GM12878 (cell line): ENCODE measurements around the gene RRN3. TPM values are rescaled to one million over a fixed set of nuclear protein-coding genes. Genes with fewer than 3 reads are reported as not detected.
"Not testable (repeated sequence)": the region's sequence is repeated elsewhere in the genome, so short reads cannot be mapped to it uniquely, and the experiment has no call there.

ENCODE experiments used
- ATAC-seq: fragments of 200-7000 bp; cut with Tn5 transposase; 3 replicates; pipeline ENCODE4 v1.9.1; 2020; ENCODE audit warnings: mild to moderate bottlenecking, moderate library complexity
- BruUV-seq: library from RNA; stranded (reverse); fragments of 400-500 nt; replicated peaks from 2 replicates; lab custom pipeline; 2021; lab: Mats Ljungman, UMichigan
- CTCF ChIA-PET: fragments of 300-600 bp; sonication (Branson Sonifier 250); formaldehyde crosslinking; extraction: SDS; loops from one replicate; lab custom pipeline; 2021; ENCODE audit warnings: inconsistent platforms; lab: Yijun Ruan, JAX
- POLR2A ChIA-PET: fragments of 350-600 bp; formaldehyde crosslinking; extraction: SDS; loops from one replicate; lab custom pipeline; 2021; ENCODE audit warnings: inconsistent platforms; lab: Charles Lee
- RAD21 ChIA-PET: fragments of 300-600 bp; sonication (Branson Sonifier 250); formaldehyde crosslinking; loops from one replicate; lab custom pipeline; 2023; ENCODE audit warnings: antibody characterized with exemption; ENCODE audit not compliant: unreplicated experiment; lab: Charles Lee
- SMC1A ChIA-PET: fragments of 300-600 bp; sonication (Branson Sonifier 250); formaldehyde crosslinking; loops from one replicate; lab custom pipeline; 2023; ENCODE audit not compliant: unreplicated experiment, uncharacterized antibody; lab: Charles Lee
- DNase-seq: peaks from one replicate; pipeline ENCODE4 v3.0.0-alpha.2; 2011; ENCODE audit warnings: low read depth, low spot score
- FAIRE-seq: peaks from 3 replicates; lab custom pipeline; 2011; peaks lifted over from hg19 to GRCh38; lab: Jason Lieb, UNC
- H2AFZ ChIP-seq: 2 replicates; pipeline ENCODE4 v1.6.0; 2011; ENCODE audit warnings: low read depth, low read length, control low read depth; ENCODE audit not compliant: control insufficient read depth
- H3K27ac ChIP-seq: 2 replicates; pipeline ENCODE4 v1.5.1; 2011; ENCODE audit warnings: control low read depth; ENCODE audit not compliant: control insufficient read depth, insufficient read depth
- H3K27me3 ChIP-seq, 2 experiments: replicated peaks in 1 of 2; 2 replicates each; pipeline versions ENCODE4 v1.6.0 to v1.6.1; 2011; ENCODE audit warnings: low read length in 1 of 2; ENCODE audit not compliant: control insufficient read depth in 2 of 2, insufficient read depth in 2 of 2
- H3K36me3 ChIP-seq, 2 experiments: 2 replicates each; pipeline ENCODE4 v1.5.1; 2011; ENCODE audit warnings: low read length in 1 of 2; ENCODE audit not compliant: control insufficient read depth in 2 of 2, insufficient read depth in 2 of 2
- H3K4me1 ChIP-seq: 2 replicates; pipeline ENCODE4 v1.6.1; 2011; ENCODE audit warnings: mild to moderate bottlenecking, low read length, moderate library complexity, mixed read lengths; ENCODE audit not compliant: control insufficient read depth, insufficient read depth
- H3K4me2 ChIP-seq: 2 replicates; pipeline ENCODE4 v1.6.0; 2011; ENCODE audit warnings: control low read depth; ENCODE audit not compliant: control insufficient read depth, insufficient read depth
- H3K4me3 ChIP-seq: fragments of 200-600 bp; sonication (generic); 2 replicates; pipeline ENCODE4 v1.5.1; 2016
- H3K79me2 ChIP-seq: 2 replicates; pipeline ENCODE4 v1.6.0; 2011; ENCODE audit warnings: low read length; ENCODE audit not compliant: control insufficient read depth, insufficient read depth
- H3K9ac ChIP-seq: 2 replicates; pipeline ENCODE4 v1.8.0; 2011; ENCODE audit warnings: low read length, control low read depth, mixed read lengths; ENCODE audit not compliant: control insufficient read depth, insufficient read depth
- H3K9me3 ChIP-seq: replicated peaks from 3 replicates; pipeline ENCODE4 v1.5.1; 2011; ENCODE audit warnings: mild to moderate bottlenecking, low read length; ENCODE audit not compliant: control insufficient read depth, insufficient read depth
- H4K20me1 ChIP-seq: 2 replicates; pipeline ENCODE4 v1.6.0; 2011; ENCODE audit not compliant: control insufficient read depth, insufficient read depth
- WGBS: methylation state at CpG from one replicate; pipeline ENCODE4 v1.1.6; 2016; ENCODE audit warnings: low lambda C conversion rate; ENCODE audit not compliant: insufficient replicate concordance, insufficient coverage; ENCODE audit errors: missing lambda C conversion rate; 5-methylcytosine and 5-hydroxymethylcytosine counted together
- in situ Hi-C: fragments of 300-500 bp; cut with MboI; formaldehyde crosslinking; loops from 9 replicates; pipeline ENCODE4 v1.14.3; 2018; ENCODE audit warnings: mixed read lengths
- intact Hi-C: fragments of 100-400 bp; cut with micrococcal nuclease; formaldehyde crosslinking; loops from one replicate; pipeline ENCODE4 v1.14.2; 2022; ENCODE audit not compliant: unreplicated experiment
- polyA plus RNA-seq, 11 experiments: library from polyadenylated mRNA; depleted of rRNA in 4 of 11; unstranded in 6 of 11; stranded (reverse) in 5 of 11; fragments of >200 nt; fragmentation: Nextera tagmentation in 4 of 11; fragmentation: Illumina TruSeq in 1 of 11; extraction: Ambion mirVana in 4 of 11; extraction: Trizol in 1 of 11; gene quantifications; 1 replicate in 1 of 11; 2 replicates in 10 of 11; pipeline versions ENCODE4 v1.2.1 to v1.2.3, GENCODE V29; 2011 to 2016; ENCODE audit warnings: inconsistent platforms in 2 of 11, missing spikeins in 2 of 11, low read depth in 1 of 11
- total RNA-seq, 4 experiments: library from RNA; depleted of rRNA in 3 of 4; stranded (reverse); fragments of >200 nt in 3 of 4; fragmentation: Illumina TruSeq in 1 of 4; extraction: Trizol in 1 of 4; gene quantifications; 2 replicates each; pipeline versions ENCODE4 v1.2.1 to v1.2.3, GENCODE V29; 2013 to 2021

Gene RRN3
- total and polyA plus RNA-seq, 10 of the 15 experiments (the other 5 are each of a cell fraction or from before 2014, with no cell fraction given) = 21.9 to 55.5 (median 33.2) TPM

- H3K9ac ChIP-seq, H3K4me1 ChIP-seq, H4K20me1 ChIP-seq, in situ Hi-C loops, RAD21 ChIA-PET, H3K27me3 ChIP-seq, DNase-seq, POLR2A ChIA-PET, FAIRE-seq, H3K4me3 ChIP-seq, H3K9me3 ChIP-seq, H3K4me2 ChIP-seq, BruUV-seq, intact Hi-C loops, CTCF ChIA-PET, SMC1A ChIA-PET, H3K79me2 ChIP-seq, ATAC-seq, H2AFZ ChIP-seq, H3K27ac ChIP-seq: not testable (repeated sequence)
- 97% methylated on average over 6 of the region's 8 CpGs for WGBS
- peaks cover 15 to 17% of the 10 kb centered on the region in 2 experiments for H3K36me3 ChIP-seq
These were observed 67.0 kb downstream of the RRN3 start for GRCh38 chr16:15027051-15027450.

GRCh38 chr16:15025234-15025951, 68.7 kb downstream of the RRN3 start:
- 95% methylated on average over 14 of the region's 14 CpGs for WGBS
- RAD21 ChIA-PET, H2AFZ ChIP-seq, SMC1A ChIA-PET, FAIRE-seq, ATAC-seq, in situ Hi-C loops, POLR2A ChIA-PET, CTCF ChIA-PET, H3K4me2 ChIP-seq, intact Hi-C loops, H3K9ac ChIP-seq, H3K27ac ChIP-seq, H3K4me1 ChIP-seq, H3K79me2 ChIP-seq, DNase-seq, H4K20me1 ChIP-seq, H3K27me3 ChIP-seq, H3K4me3 ChIP-seq, H3K9me3 ChIP-seq: not testable (repeated sequence)
- peaks cover 14 to 15% of the 10 kb centered on the region in 2 experiments; a peak in 3 of 4 replicates for H3K36me3 ChIP-seq
- BruUV-seq = TSS peak; percentile 11

GRCh38 chr16:15024858-15025199, 69.2 kb downstream of the RRN3 start:
- H4K20me1 ChIP-seq, H3K4me1 ChIP-seq, ATAC-seq, H3K79me2 ChIP-seq, SMC1A ChIA-PET, H2AFZ ChIP-seq, H3K27ac ChIP-seq, H3K9ac ChIP-seq, H3K27me3 ChIP-seq, DNase-seq, H3K4me3 ChIP-seq, FAIRE-seq, H3K9me3 ChIP-seq, RAD21 ChIA-PET, in situ Hi-C loops, POLR2A ChIA-PET, intact Hi-C loops, CTCF ChIA-PET, BruUV-seq, H3K4me2 ChIP-seq: not testable (repeated sequence)
- peaks cover 14% of the 10 kb centered on the region in 2 experiments; a peak in 3 of 4 replicates for H3K36me3 ChIP-seq
- 100% methylated on average over 1 of the region's 1 CpG for WGBS

GRCh38 chr16:15023381-15024077, 70.5 kb downstream of the RRN3 start:
- SMC1A ChIA-PET, CTCF ChIA-PET, FAIRE-seq, intact Hi-C loops, H3K27ac ChIP-seq, H3K27me3 ChIP-seq, BruUV-seq, in situ Hi-C loops, H3K4me2 ChIP-seq, DNase-seq, H4K20me1 ChIP-seq, H3K79me2 ChIP-seq, POLR2A ChIA-PET, H3K4me3 ChIP-seq, H3K9ac ChIP-seq, ATAC-seq, H3K4me1 ChIP-seq, RAD21 ChIA-PET, H3K9me3 ChIP-seq, H2AFZ ChIP-seq: not testable (repeated sequence)
- WGBS = 92% methylated on average over 13 of the region's 13 CpGs
- H3K36me3 ChIP-seq = peaks cover 9 to 18% of the 10 kb centered on the region in 2 experiments
